A549 treated with ZK216348 at 1 μM for 4 hours (cell line): ENCODE results near the gene TRIM74. TPM values are rescaled to one million over a fixed set of nuclear protein-coding genes. Genes with fewer than 3 reads are reported as not detected.

Source experiments
- total RNA-seq: library from RNA; stranded (reverse); fragments of 200-300 nt; extraction: Qiagen RNA extraction; gene quantifications from 5 replicates; pipeline ENCODE4 v1.2.3, GENCODE V29; 2022; ENCODE audit warnings: low read depth

Gene TRIM74
- 0.13 to 0.36 TPM (median 0.21 TPM) in 3 of 5 replicates, not detected in the others for total RNA-seq

GRCh38 chr7:72968980-72969516 lies at the start of gene TRIM74:
TRIM74 (minus strand) TSS chr7:72969466; CDS start chr7:72966157, 3,309 bp downstream.

GRCh38 chr7:72924733-72925545 lies 44.3 kb downstream of the TRIM74 start, which contains the start of gene POM121:
POM121 (plus strand) TSS chr7:72925095; CDS start chr7:72925122, 27 bp downstream.

Other genes starting within 250 kb of the TRIM74 start
- gene TYW1B, start 141.3 kb downstream of the TRIM74 start, total RNA-seq, result 2.4 to 3.0 TPM (median 2.6 TPM) in 5 replicates
- 28.9 to 43.8 TPM (median 39.7 TPM) in 5 replicates for gene POM121, start 44.4 kb downstream of the TRIM74 start, total RNA-seq
- not detected in 5 replicates for gene SPDYE8, start 60.3 kb upstream of the TRIM74 start, total RNA-seq
- not detected in 5 replicates for gene SPDYE11, start 88.4 kb upstream of the TRIM74 start, total RNA-seq
- not detected in 5 replicates for gene SPDYE9, start 116.6 kb upstream of the TRIM74 start, total RNA-seq